Uterus (tissue), 4 donors: ENCODE data around the gene TFF1. TPM values are rescaled to one million over a fixed set of nuclear protein-coding genes. Genes with fewer than 3 reads are reported as not detected.

ENCODE experiments used
- DNase-seq, 2 donors: peaks; one replicate each; pipeline ENCODE4 v3.0.0-alpha.2; 2019 to 2020
- H3K27ac ChIP-seq, 2 donors: fragments of 200-600 bp; sonication (generic); 1 replicate in 1 of 2; 2 replicates in 1 of 2; pipeline ENCODE4 v1.5.1; 2016 to 2018
- H3K27me3 ChIP-seq, 2 donors: fragments of 200-600 bp; sonication (generic); one replicate each; pipeline ENCODE4 v1.5.1; 2018 to 2019; ENCODE audit warnings: control low read depth in 1 of 2
- H3K36me3 ChIP-seq, 2 donors: fragments of 200-600 bp; sonication (generic); one replicate each; pipeline ENCODE4 v1.5.1; 2019; ENCODE audit warnings: control low read depth in 1 of 2
- H3K4me1 ChIP-seq, 2 donors: fragments of 200-600 bp; sonication (generic); one replicate each; pipeline ENCODE4 v1.5.1; 2018 to 2019; ENCODE audit warnings: control low read depth in 1 of 2
- H3K4me3 ChIP-seq, 2 donors: fragments of 200-600 bp; sonication (generic); 1 replicate in 1 of 2; 2 replicates in 1 of 2; pipeline ENCODE4 v1.5.1; 2018 to 2019; ENCODE audit warnings: mild to moderate bottlenecking in 1 of 2
- H3K9me3 ChIP-seq, 2 donors: fragments of 200-600 bp; sonication (generic); one replicate each; pipeline ENCODE4 v1.5.1; 2019; ENCODE audit warnings: control low read depth in 1 of 2
- CTCF ChIP-seq, 4 experiments: fragments of 200-600 bp in 2 of 4; fragments of 450-650 bp in 2 of 4; sonication (generic) in 2 of 4; IDR thresholded peaks; one replicate each; pipeline ENCODE4 v1.5.1; 2016 to 2019; ENCODE audit warnings: antibody characterized with exemption in 4 of 4, mild to moderate bottlenecking in 2 of 4, moderate library complexity in 1 of 4
- POLR2A ChIP-seq, 2 donors: fragments of 450-650 bp; IDR thresholded peaks; one replicate each; pipeline ENCODE4 v1.6.1; 2016; ENCODE audit warnings: antibody characterized with exemption in 2 of 2, mild to moderate bottlenecking in 1 of 2, moderate library complexity in 1 of 2
- intact Hi-C: fragments of 100-400 bp; cut with DNase I; formaldehyde crosslinking; loops from one replicate; pipeline ENCODE4 v1.15.1; 2023; ENCODE audit warnings: low total_unique reads
- total RNA-seq, 4 donors: library from RNA; depleted of rRNA in 3 of 4; stranded (reverse); fragments of >200 nt in 3 of 4; gene quantifications; one replicate each; pipeline versions ENCODE4 v1.1.0 to v1.2.4, GENCODE V29; 2014 to 2023
- donor health status: DM: yes; HTN: yes; CAD: no.

Gene TFF1
- total RNA-seq, 4 donors from 2014 or later: not detected

- Histone ChIP-seq H3K36me3 (no peaks in the 10 kb centered on the region), H3K4me1 (no peaks in the 10 kb centered on the region), H3K9me3 (no peaks in the 10 kb centered on the region), H3K27me3 (peaks cover 0 to 9% of the 10 kb centered on the region in 2 donors), H3K27ac (no peak overlapping the region), H3K4me3 (no peak overlapping the region)
- no peak for TF ChIP-seq CTCF (IDR thresholded peaks at IDR 0.05)
- TF ChIP-seq POLR2A (IDR thresholded peaks at IDR 0.05): no peak
- intact Hi-C loops: no loop called here
- no peak for DNase-seq
Observed at GRCh38 chr21:42338729-42339715, 27.3 kb downstream of the TFF1 start.

- no peak overlapping the region for H3K27ac ChIP-seq
- H3K27me3 ChIP-seq: peaks cover 0 to 9% of the 10 kb centered on the region in 2 donors
- no peaks in the 10 kb centered on the region for H3K36me3 ChIP-seq
- H3K9me3 ChIP-seq: no peaks in the 10 kb centered on the region
- H3K4me3 ChIP-seq: no peak overlapping the region
- H3K4me1 ChIP-seq: no peaks in the 10 kb centered on the region
- intact Hi-C loops: no loop called here
- TF ChIP-seq CTCF (IDR thresholded peaks at IDR 0.05) (peak; percentile 22 to 53 (median 33)), POLR2A (IDR thresholded peaks at IDR 0.05) (no peak)
- peak; percentile 24 to 46 for DNase-seq
Observed at GRCh38 chr21:42337830-42338728, 28.3 kb downstream of the TFF1 start.

- TF ChIP-seq CTCF (IDR thresholded peaks at IDR 0.05) (no peak), POLR2A (IDR thresholded peaks at IDR 0.05) (no peak)
- H3K27ac ChIP-seq: no peak overlapping the region
- no peak for DNase-seq
- H3K36me3 ChIP-seq: no peaks in the 10 kb centered on the region
- peaks cover 0 to 9% of the 10 kb centered on the region in 2 donors for H3K27me3 ChIP-seq
- intact Hi-C loops: no loop called here
- no peaks in the 10 kb centered on the region for H3K9me3 ChIP-seq
- no peaks in the 10 kb centered on the region for H3K4me1 ChIP-seq
- no peak overlapping the region for H3K4me3 ChIP-seq
Observed at GRCh38 chr21:42337276-42337675, 29.1 kb downstream of the TFF1 start.

GRCh38 chr21:42336054-42336453 is 30.3 kb downstream of the TFF1 start:
- intact Hi-C loops: no loop called here
- peaks cover 0 to 9% of the 10 kb centered on the region in 2 donors for H3K27me3 ChIP-seq
- no peak overlapping the region for H3K27ac ChIP-seq
- no peak for DNase-seq
- TF ChIP-seq POLR2A (IDR thresholded peaks at IDR 0.05): no peak
- TF ChIP-seq CTCF (IDR thresholded peaks at IDR 0.05): no peak
- no peak overlapping the region for H3K4me3 ChIP-seq
- no peaks in the 10 kb centered on the region for H3K4me1 ChIP-seq
- H3K36me3 ChIP-seq: no peaks in the 10 kb centered on the region
- H3K9me3 ChIP-seq: no peaks in the 10 kb centered on the region
